ENCODE measurements around the gene C12orf43.
A peak's percentile ranks its signal among the peaks of the same experiment; 100 is the strongest.

C12orf43 gene

GRCh38 chr12:120972870-120973543 is 43.3 kb downstream of the C12orf43 start:
- peak; percentile 54 for DNase-seq

GRCh38 chr12:120971299-120972180 is 44.7 kb downstream of the C12orf43 start:
- DNase-seq: peak; percentile 74

GRCh38 chr12:120970310-120970709 is 46.0 kb downstream of the C12orf43 start:
- no peak for DNase-seq

GRCh38 chr12:120965534-120966091 is 50.7 kb downstream of the C12orf43 start:
- DNase-seq: no peak

- no peak for DNase-seq
Observed at GRCh38 chr12:120964298-120964697, 52.0 kb downstream of the C12orf43 start.

GRCh38 chr12:120962532-120963020 is 53.7 kb downstream of the C12orf43 start:
- DNase-seq: no peak

- no peak for DNase-seq
Observed at GRCh38 chr12:120961604-120962531, 54.4 kb downstream of the C12orf43 start.

- DNase-seq: no peak
Observed at GRCh38 chr12:120960657-120961056, 55.6 kb downstream of the C12orf43 start.

GRCh38 chr12:120959111-120959878 is 57.0 kb downstream of the C12orf43 start:
- no peak for DNase-seq

- no peak for DNase-seq
Observed at GRCh38 chr12:120956579-120957300, 59.5 kb downstream of the C12orf43 start.

- no peak for DNase-seq
Observed at GRCh38 chr12:120955232-120955631, 61.1 kb downstream of the C12orf43 start.

GRCh38 chr12:120950807-120951206 is 65.5 kb downstream of the C12orf43 start:
- DNase-seq: no peak
